SK-N-SH treated with all-trans-retinoic acid at 6 μM for 48 hours (cell line): ENCODE data around the gene GALNT5.

ENCODE experiments used
- ARNTL ChIP-seq: fragments of 450-650 bp; formaldehyde crosslinking; IDR thresholded peaks from 2 replicates; pipeline ENCODE4 v1.5.0; 2020; ENCODE audit warnings: low read depth, mild to moderate bottlenecking, moderate library complexity, borderline replicate concordance
- CSDC2 ChIP-seq: fragments of 250-450 bp; sonication (Bioruptor Pico); IDR thresholded peaks from 2 replicates; pipeline ENCODE4 v1.5.0; 2020; ENCODE audit warnings: mild to moderate bottlenecking, moderate library complexity
- PPARA ChIP-seq: fragments of 250-450 bp; sonication (Bioruptor Pico); IDR thresholded peaks from 2 replicates; pipeline ENCODE4 v1.5.0; 2020; ENCODE audit warnings: mild to moderate bottlenecking, borderline replicate concordance
- RARB ChIP-seq: fragments of 250-450 bp; sonication (Bioruptor Pico); IDR thresholded peaks from 2 replicates; pipeline ENCODE4 v1.8.0; 2021; ENCODE audit warnings: mild to moderate bottlenecking, moderate library complexity
- ZC3H10 ChIP-seq: fragments of 250-450 bp; sonication (Bioruptor Pico); IDR thresholded peaks from 2 replicates; pipeline ENCODE4 v1.5.1; 2021; ENCODE audit warnings: mild to moderate bottlenecking, moderate library complexity
- ZFP3 ChIP-seq: fragments of 250-450 bp; sonication (Bioruptor Pico); IDR thresholded peaks from 2 replicates; pipeline ENCODE4 v1.5.0; 2020; ENCODE audit warnings: mild to moderate bottlenecking, moderate library complexity
- TF ChIP-seq, protein P1 (sequence below): fragments of 250-450 bp; sonication (Bioruptor Pico); IDR thresholded peaks from 2 replicates; pipeline ENCODE4 v1.8.0; 2020; ENCODE audit warnings: mild to moderate bottlenecking, moderate library complexity, borderline replicate concordance

- TF ChIP-seq PPARA (CRISPR knock-in tag) (no peak), ZC3H10 (no peak), CSDC2 (CRISPR knock-in tag) (no peak), ARNTL (no peak), RARB (CRISPR knock-in tag) (no peak), ZFP3 (CRISPR knock-in tag) (no peak)
- TF ChIP-seq, protein P1, sequence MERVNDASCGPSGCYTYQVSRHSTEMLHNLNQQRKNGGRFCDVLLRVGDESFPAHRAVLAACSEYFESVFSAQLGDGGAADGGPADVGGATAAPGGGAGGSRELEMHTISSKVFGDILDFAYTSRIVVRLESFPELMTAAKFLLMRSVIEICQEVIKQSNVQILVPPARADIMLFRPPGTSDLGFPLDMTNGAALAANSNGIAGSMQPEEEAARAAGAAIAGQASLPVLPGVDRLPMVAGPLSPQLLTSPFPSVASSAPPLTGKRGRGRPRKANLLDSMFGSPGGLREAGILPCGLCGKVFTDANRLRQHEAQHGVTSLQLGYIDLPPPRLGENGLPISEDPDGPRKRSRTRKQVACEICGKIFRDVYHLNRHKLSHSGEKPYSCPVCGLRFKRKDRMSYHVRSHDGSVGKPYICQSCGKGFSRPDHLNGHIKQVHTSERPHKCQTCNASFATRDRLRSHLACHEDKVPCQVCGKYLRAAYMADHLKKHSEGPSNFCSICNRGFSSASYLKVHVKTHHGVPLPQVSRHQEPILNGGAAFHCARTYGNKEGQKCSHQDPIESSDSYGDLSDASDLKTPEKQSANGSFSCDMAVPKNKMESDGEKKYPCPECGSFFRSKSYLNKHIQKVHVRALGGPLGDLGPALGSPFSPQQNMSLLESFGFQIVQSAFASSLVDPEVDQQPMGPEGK: no peak
These were observed 36.0 kb upstream of the GALNT5 start for GRCh38 chr2:157221394-157221988.
